GM18867 (cell line): ENCODE results near the gene ARVCF.

Experiments used
- ATAC-seq: cut with Tn5 transposase; IDR thresholded peaks from one replicate; pipeline ENCODE4 v1.9.1; 2021; ENCODE audit warnings: mild to moderate bottlenecking, moderate library complexity; ENCODE audit not compliant: unreplicated experiment

The ARVCF gene

DNA sequence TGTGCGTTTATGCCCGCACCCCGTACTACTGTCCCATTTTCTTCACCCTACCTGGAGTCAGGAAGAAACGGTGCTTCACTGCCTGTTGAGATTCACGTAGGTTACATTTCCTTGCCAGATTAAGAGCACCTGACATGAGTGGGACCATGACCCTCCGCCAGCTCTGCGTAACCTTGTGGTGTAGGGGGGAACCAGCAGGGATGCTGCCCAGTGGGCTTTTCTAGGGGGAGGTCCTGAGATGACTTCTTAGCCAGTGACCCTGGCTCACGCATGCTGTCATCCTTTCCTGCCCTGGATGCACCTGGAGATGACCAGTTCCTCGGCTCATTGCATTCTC lies 967 bp upstream of the ARVCF start:
- ATAC-seq, result no peak

GRCh38 chr22:20015971-20016733 lies 471 bp downstream of the ARVCF start:
- ATAC-seq, result no peak

DNA sequence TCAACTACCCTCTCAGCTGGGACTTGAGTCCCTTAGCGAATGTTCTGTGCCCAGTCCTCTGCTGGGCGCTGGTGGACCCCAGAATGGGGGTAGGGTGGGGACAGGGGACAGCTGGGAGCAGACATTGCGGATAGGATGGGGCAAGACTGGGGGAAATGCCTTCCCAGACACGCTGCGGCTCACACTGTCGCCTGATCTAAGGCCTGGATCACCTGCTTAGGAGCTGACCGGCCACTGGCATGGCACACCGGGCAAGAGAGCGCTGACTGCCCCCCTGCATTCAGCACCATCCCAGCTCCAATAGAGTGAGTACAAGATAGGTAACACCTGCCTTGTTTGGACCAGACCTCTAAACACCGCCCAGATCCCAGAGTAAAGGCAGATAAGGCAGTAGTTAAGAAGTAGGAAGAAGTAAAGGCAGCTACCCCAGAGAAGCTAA lies 1.4 kb downstream of the ARVCF start:
- no peak for ATAC-seq

DNA sequence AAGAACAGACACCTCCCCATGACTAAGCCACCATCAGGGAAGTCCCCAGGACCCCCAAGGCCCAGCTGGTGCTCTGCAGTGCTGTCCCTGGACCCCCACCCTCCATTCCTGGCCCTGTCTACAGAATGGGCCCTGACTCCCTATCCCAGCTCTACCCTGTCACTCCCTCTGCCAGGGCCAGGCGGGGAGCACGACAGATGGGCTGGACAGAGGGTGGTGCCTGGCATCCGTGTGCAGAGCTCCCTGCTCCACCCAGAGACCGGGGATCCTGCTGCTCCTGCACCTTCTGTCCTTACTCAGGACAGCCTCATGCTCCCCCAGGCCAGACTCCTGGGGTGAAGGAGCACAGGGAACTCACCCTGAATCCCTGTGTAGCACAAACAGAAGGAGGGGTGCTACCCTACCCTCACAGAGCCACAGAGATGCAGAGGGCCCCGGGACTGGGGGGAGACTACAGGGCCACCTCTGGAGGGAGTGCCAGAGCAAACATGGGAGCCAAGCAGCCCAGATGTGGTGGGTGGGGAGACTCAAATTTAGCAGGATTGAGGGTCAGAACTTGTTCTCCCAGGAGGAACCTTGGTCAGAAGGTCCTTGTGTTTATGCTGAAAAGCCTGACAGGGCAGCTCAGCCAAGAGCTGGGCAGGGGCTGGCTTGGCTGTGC lies 2.0 kb downstream of the ARVCF start:
- no peak for ATAC-seq

DNA sequence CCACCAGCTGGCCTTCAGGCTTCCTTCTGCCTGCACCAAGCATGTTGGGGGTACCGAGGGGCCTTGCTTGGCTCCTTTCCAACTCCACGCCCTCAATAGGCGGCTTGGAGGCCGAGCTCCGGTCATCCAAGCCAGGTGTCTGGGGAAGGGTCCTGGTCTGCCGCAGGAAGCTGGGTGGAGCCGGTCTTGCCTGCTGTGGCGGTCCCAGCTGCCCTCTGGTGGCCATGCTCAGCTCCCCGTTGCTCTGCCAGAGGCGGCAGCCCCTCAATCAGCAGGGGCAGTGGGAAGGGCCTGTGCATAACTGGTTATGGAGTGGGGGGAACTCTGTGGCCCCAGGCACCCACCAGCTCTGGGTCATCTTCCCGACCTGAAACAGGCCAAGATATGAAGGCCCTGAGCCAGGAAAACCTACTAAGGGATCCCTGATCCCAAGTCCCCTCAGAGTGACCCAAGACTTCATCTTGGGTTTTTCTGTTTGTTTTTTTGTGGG lies 3.2 kb downstream of the ARVCF start:
- no peak for ATAC-seq

DNA sequence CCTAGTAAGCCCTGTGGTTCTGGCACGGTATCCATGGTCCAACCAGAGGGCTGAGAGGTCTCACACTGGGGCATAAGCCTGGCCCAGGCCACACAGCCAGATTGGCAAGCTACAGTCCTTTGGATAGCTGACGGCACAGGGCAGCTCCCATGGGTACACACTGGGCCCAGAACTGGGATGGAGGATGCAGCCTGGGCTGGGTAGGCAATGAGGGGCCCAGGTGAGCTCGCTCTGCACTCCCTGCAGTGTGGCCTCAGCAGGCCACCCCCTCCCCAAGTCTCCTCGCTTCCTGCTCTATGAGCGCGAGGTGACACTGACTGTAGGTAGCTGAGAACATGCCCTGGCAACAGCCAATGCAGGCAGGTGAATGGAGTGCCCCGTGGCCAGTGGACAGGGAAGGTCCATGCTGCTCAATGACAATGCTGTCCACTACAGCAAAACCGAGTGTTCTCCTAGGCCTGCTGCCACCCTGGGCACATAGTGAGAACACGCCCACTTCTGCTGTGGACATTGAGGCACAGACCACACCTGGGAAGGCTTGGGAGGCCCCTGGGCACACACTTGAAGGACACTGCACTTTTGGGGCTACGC lies 3.8 kb downstream of the ARVCF start:
- ATAC-seq, result no peak

DNA sequence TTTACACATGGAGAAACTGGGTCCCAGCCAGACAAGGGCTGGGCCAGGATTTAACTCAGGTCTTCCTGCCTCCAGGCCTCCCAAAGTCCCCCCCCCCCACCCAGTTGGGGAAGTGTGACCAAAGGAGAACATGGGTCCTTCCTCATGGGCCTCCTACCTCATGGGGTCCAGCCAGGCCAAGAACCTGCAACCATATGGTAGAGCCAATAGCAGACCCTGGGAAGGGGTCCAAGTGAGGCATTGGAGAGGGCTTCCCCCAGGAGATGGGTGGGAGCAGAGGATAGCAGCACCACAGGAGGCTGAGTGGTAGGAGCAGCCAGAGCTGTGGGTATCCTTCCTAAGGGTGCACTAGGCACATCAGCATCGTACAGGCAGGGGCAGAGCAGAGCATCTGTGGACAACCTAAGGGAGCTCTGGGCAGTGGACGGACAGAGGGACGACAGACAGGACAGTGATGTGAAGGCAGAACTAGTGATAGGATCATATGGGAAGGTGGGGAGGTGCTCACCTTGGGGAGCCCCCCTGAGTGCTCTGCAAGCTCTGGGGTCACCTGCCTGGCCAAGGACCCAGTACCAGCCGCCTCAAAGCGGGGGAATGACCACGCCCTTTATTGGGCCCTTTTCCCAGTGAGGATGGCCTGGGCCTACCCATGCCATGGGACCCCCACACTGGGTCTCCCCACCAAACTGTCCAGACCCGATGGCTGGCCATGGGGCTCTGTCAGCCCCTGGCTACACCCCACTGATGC lies 4.5 kb downstream of the ARVCF start:
- ATAC-seq, result no peak

GRCh38 chr22:20011123-20011992 lies 5.3 kb downstream of the ARVCF start:
- ATAC-seq, result no peak

DNA sequence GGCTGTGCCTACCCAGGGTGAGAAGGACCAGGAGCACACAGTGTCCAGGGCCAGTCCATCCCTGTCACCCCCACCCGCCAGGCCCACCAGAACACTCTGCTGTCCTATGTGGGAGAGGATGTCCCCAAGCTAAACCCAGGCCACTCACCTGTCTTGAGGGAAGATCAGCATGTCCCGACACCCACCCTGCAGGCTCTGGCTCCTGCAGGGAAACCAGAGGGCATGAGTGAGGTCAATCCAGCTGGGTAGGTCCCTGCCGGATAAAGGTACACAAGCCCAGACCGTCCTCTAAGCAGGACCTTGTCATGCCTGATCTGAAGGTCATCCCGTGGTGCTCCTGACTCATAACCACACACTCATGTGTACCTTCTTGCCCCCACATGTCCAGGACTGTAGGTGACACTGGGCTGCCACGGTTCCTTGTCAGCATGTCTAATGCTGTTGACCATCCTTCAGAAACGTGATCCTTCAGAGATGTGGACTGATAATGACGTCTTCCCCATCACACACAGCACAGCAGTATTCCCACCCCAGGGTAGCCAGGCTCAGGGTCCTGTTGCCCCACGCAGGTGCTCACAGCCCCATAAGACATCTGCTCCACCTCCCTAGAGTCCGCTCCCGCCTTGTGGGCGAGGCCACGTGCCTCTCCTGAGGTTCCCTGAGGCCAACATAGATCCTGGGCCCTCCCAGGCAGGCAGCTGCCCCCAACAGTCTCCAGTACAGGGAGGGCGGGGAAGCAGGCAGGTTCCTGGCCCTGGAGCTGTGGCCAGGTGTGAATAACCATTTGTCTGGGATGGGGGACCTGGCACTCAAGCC lies 6.1 kb downstream of the ARVCF start:
- ATAC-seq, result no peak

DNA sequence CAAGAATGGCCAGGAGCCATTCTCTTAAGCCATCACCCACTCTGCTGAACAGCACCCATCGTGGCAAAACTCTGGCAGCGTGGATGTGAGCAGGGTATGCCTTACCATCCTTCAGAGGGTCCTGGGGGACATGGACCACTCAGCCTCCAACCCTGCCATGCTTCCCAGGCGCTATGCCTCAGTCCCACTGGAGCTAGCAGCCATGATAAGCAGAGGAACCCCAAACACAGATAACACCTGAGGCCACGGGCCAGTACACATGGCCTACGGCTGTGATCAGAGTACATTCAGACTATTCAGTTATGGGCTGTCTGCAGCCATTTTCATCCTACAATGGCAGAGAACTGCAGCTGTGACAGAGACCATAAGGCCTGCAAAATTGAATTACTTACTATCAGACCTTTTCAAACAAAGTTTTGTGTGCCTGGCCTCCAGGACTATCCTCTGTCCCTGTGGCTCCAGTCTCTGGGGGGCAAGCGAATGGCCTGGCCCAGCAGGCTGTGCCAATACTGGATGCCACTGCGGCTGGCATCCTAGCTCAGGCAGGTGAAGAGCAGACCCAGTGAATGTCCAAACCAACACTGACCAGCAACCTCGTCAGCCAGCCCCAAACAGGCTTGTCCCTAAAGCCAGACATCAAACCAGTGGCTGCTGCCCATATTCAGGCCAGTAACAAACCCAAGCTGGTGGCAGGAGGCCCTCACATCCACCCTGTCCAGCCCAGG lies 6.9 kb downstream of the ARVCF start:
- ATAC-seq, result no peak

DNA sequence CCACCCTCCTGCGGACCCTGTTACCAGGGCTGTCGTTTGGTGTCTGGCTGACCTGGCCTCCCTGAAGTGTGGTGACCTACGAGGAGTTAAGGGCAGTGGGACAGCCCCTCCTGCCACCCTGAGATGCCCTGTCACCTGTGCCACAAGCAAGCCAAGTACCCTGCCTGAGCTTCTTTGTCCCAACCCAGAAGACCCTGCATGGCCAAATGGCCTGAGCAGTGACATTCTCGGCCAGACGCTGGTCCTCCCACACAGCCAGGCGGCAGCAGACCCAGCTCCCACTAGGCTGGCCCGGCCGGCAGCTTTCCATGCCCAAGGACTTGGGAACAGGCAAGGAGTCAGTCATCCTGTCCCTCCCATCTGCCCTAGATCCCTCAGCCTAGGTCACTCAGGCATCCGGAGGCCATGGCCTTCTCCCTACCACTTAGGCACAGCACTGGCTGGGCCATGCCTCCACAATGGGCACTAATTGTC lies 7.6 kb downstream of the ARVCF start:
- no peak for ATAC-seq

GRCh38 chr22:20008221-20008995 lies 8.2 kb downstream of the ARVCF start:
- no peak for ATAC-seq

GRCh38 chr22:20004464-20004863 lies 12.2 kb downstream of the ARVCF start:
- no peak for ATAC-seq

- no peak for ATAC-seq
Observed at GRCh38 chr22:20003304-20003703, 13.3 kb downstream of the ARVCF start.

GRCh38 chr22:20002636-20003035 lies 14.0 kb downstream of the ARVCF start:
- no peak for ATAC-seq

- no peak for ATAC-seq
Observed at GRCh38 chr22:20002128-20002527, 14.5 kb downstream of the ARVCF start.

DNA sequence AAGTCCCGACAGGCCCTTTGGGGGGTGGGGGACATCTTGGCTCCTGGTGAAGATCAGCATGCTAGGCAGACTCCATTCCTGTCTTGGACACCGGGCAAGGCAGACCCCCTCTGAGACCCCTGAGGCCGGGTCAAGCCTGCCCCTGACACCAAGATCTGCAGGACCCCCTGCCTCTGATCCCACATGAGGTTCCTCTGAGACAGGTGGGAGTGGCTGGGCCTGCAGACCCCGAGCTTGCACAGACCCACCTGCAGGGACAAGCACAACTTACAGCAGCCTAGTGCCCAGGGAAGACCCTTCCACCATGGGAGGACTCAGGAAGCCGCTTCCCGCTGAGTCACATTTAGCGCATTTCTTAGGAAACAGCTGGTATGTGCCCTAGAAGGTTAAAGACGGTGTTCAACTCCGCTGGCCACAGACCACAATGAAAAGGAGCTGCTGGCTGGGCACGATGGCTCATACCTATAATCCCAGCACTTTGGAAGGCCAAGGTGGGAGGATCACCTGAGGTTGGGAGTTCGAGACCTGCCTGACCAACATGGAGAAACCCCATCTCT lies 15.5 kb downstream of the ARVCF start:
- ATAC-seq, result no peak
